OCI-LY7 (cell line): Measurements from ENCODE around the gene EIF4A2. TPM values are rescaled to one million over a fixed set of nuclear protein-coding genes. Genes with fewer than 3 reads are reported as not detected.

ENCODE experiments used
- BruUV-seq: library from RNA; stranded (reverse); fragments of 400-500 nt; replicated peaks from 2 replicates; lab custom pipeline; 2021; lab: Mats Ljungman, UMichigan
- CTCF ChIA-PET: fragments of 300-600 bp; sonication (Branson Sonifier 250); formaldehyde crosslinking; loops from one replicate; lab custom pipeline; 2022; ENCODE audit warnings: antibody characterized with exemption; ENCODE audit not compliant: unreplicated experiment; lab: Charles Lee
- POLR2A ChIA-PET: fragments of 300-600 bp; sonication (Branson Sonifier 250); formaldehyde crosslinking; loops from one replicate; lab custom pipeline; 2022; ENCODE audit warnings: antibody characterized with exemption; lab: Charles Lee
- DNase-seq: peaks from one replicate; pipeline ENCODE4 v3.0.0-alpha.2; 2015; ENCODE audit warnings: low spot score
- H2AFZ ChIP-seq: fragments of 200-600 bp; sonication (generic), shearing (Covaris generic); 2 replicates; pipeline ENCODE4 v1.6.1; 2014; ENCODE audit warnings: mild to moderate bottlenecking, antibody characterized with exemption, low read length, moderate library complexity
- H3K27ac ChIP-seq: fragments of 200-600 bp; sonication (generic); 2 replicates; pipeline ENCODE4 v1.5.1; 2014; ENCODE audit warnings: mixed run types, low read depth, mild to moderate bottlenecking, moderate library complexity, low read length, inconsistent platforms; ENCODE audit not compliant: poor library complexity, severe bottlenecking
- H3K36me3 ChIP-seq: fragments of 200-600 bp; sonication (generic); 2 replicates; pipeline ENCODE4 v1.6.1; 2014; ENCODE audit warnings: mild to moderate bottlenecking, antibody characterized with exemption, low read length, moderate library complexity, mixed read lengths; ENCODE audit not compliant: insufficient read depth
- H3K4me1 ChIP-seq: fragments of 200-600 bp; sonication (generic); 2 replicates; pipeline ENCODE4 v1.5.1; 2014; ENCODE audit warnings: mild to moderate bottlenecking, low read length; ENCODE audit not compliant: insufficient read depth, poor library complexity, severe bottlenecking
- H3K4me2 ChIP-seq: fragments of 200-600 bp; sonication (generic); 2 replicates; pipeline ENCODE4 v1.6.1; 2014; ENCODE audit warnings: mild to moderate bottlenecking, low read length
- H3K4me3 ChIP-seq: fragments of 200-600 bp; sonication (generic); 2 replicates; pipeline ENCODE4 v1.5.1; 2014; ENCODE audit warnings: mild to moderate bottlenecking, low read depth, low read length; ENCODE audit not compliant: poor library complexity, severe bottlenecking
- H3K79me2 ChIP-seq: fragments of 200-600 bp; sonication (generic); 2 replicates; pipeline ENCODE4 v1.6.1; 2016; ENCODE audit warnings: low read depth, mild to moderate bottlenecking, low read length, moderate library complexity, mixed read lengths; ENCODE audit not compliant: insufficient read depth
- H3K9me2 ChIP-seq: fragments of 200-600 bp; sonication (generic); 2 replicates; pipeline ENCODE4 v1.6.1; 2016; ENCODE audit warnings: mild to moderate bottlenecking, low read length, mixed read lengths; ENCODE audit not compliant: insufficient read depth
- H3K9me3 ChIP-seq: fragments of 200-600 bp; sonication (generic); 2 replicates; pipeline ENCODE4 v1.6.1; 2014; ENCODE audit warnings: mild to moderate bottlenecking, mixed run types, low read length, mixed read lengths
- H4K20me1 ChIP-seq: fragments of 200-600 bp; sonication (generic); 2 replicates; pipeline ENCODE4 v1.6.1; 2014; ENCODE audit warnings: mild to moderate bottlenecking, antibody characterized with exemption, low read length, moderate library complexity, mixed read lengths; ENCODE audit not compliant: insufficient read depth
- EZH2phosphoT487 ChIP-seq: fragments of 200-600 bp; sonication (generic); IDR thresholded peaks from 2 replicates; pipeline ENCODE4 v1.6.1; 2018; ENCODE audit warnings: low read depth, borderline replicate concordance, mild to moderate bottlenecking, mixed run types, antibody characterized with exemption, low read length, moderate library complexity, mixed read lengths
- intact Hi-C: fragments of 100-400 bp; cut with micrococcal nuclease; formaldehyde crosslinking; loops from one replicate; pipeline ENCODE4 v1.10.0; 2022; ENCODE audit not compliant: unreplicated experiment
- total RNA-seq, 2 experiments: library from RNA; depleted of rRNA in 1 of 2; stranded (reverse); fragments of >200 nt in 1 of 2; shearing (Covaris generic) in 1 of 2; gene quantifications; 2 replicates each; pipeline ENCODE4 v1.2.3, GENCODE V29; 2014 to 2022
- TF ChIP-seq, protein P1 (sequence below): fragments of 200-600 bp; sonication (generic); conservative IDR thresholded peaks from 2 replicates; pipeline ENCODE4 v1.5.1; 2014; ENCODE audit warnings: mild to moderate bottlenecking, antibody characterized with exemption, low read length, moderate library complexity, mixed read lengths

The EIF4A2 gene
- total RNA-seq, 2 experiments from 2014 or later = 437 to 506 TPM

DNA sequence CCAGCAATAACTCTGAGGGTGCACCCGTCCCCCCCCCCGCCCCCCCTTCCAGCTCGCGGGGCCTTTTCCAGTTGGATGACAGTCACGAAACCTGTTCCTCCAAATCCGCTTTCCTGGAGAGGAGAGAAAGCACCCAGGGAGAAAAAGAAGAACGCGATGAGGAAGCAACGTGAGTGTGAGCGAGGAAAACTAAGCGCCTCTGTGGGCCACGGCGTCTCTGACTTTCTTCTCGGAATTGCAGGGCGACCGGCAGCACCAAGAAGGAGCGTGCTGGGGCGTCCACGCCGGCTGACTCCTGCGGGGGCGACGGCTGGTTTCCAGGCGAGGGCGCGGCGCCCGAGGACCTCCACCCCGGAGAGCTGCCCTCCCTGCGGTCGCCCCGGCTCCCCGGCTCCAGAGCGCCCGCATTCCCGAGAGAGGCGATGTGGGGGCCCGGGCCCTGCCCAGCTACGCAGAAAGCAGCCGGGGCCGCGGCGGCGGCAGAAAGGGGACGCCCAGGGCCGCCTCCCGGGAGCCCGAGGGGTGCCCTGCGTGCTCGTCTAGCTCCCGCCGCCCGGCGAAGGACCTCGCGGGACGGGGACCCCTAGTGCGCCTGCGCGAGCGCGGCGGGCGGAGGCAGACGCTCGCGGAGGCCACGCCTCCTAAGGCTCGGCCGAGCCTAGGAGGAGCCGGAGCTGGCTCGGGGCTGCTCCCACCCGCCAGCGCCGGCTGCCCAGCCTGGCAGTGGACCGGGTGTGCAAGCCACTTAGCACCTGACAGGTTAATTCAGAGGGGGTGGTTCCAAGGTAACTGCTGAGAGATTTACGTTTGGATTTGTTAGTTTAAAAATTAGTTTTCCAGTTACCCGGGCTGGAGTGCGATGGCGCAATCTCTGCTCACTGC, 43.8 kb downstream of the EIF4A2 start:
- H4K20me1 ChIP-seq = no peaks in the 10 kb centered on the region
- ChIA-PET CTCF (interaction anchor here (0.5 kb wide), 1 partner anchor 940 kb away, joined by 4 read pairs; no protein-coding TSS in a partner anchor), POLR2A (interaction anchor here (0.6 to 1.8 kb wide), 9 partner anchors 8 to 577 kb away, joined by 3 to 7 read pairs (median 4); partner anchors contain the start of genes EIF4A2 and RFC4)
- H3K36me3 ChIP-seq = no peaks in the 10 kb centered on the region
- intact Hi-C loops = no loop called here
- no peaks in the 10 kb centered on the region for H3K9me3 ChIP-seq
- BruUV-seq = no TSS peak
- H3K4me2 ChIP-seq = peak overlapping the region; percentile 100
- H3K9me2 ChIP-seq = no peaks in the 10 kb centered on the region
- no peaks in the 10 kb centered on the region for H3K79me2 ChIP-seq
- H3K4me1 ChIP-seq = peaks cover 20% of the 10 kb centered on the region
- peak; percentile 93 for DNase-seq
- peak overlapping the region; percentile 97 for H2AFZ ChIP-seq
- no peak overlapping the region for H3K27ac ChIP-seq
- H3K4me3 ChIP-seq = peak overlapping the region; percentile 80
- no peak for TF ChIP-seq EZH2phosphoT487
- TF ChIP-seq, protein P1, sequence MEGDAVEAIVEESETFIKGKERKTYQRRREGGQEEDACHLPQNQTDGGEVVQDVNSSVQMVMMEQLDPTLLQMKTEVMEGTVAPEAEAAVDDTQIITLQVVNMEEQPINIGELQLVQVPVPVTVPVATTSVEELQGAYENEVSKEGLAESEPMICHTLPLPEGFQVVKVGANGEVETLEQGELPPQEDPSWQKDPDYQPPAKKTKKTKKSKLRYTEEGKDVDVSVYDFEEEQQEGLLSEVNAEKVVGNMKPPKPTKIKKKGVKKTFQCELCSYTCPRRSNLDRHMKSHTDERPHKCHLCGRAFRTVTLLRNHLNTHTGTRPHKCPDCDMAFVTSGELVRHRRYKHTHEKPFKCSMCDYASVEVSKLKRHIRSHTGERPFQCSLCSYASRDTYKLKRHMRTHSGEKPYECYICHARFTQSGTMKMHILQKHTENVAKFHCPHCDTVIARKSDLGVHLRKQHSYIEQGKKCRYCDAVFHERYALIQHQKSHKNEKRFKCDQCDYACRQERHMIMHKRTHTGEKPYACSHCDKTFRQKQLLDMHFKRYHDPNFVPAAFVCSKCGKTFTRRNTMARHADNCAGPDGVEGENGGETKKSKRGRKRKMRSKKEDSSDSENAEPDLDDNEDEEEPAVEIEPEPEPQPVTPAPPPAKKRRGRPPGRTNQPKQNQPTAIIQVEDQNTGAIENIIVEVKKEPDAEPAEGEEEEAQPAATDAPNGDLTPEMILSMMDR = no peak

DNA sequence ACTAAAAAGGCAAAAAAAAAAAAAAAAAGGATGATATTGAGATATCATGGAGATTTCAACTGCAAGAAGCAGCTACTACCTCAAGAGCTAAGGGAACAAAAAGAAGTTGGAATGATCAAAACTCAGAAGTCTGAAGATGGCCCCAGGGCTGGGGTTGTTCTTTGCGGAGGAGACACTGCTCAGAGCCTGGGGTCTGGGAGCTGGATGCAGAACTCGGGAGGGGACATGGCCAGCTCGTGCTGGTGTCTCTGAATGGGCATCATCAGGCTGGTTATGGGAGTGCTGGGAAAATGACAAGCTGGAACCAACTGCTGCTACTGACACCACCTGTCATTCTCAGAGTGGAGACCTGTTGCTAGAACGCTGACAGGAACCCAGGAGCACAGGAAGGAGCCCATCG, 45.0 kb downstream of the EIF4A2 start:
- BruUV-seq = no TSS peak
- intact Hi-C loops = no loop called here

More for the DNA sequence above, 45.0 kb downstream of the EIF4A2 start:
- Histone ChIP-seq H3K36me3 (no peaks in the 10 kb centered on the region), H3K79me2 (no peaks in the 10 kb centered on the region), H2AFZ (no peak overlapping the region), H3K9me2 (no peaks in the 10 kb centered on the region), H3K4me1 (peaks cover 20% of the 10 kb centered on the region), H3K9me3 (no peaks in the 10 kb centered on the region), H3K4me3 (no peak overlapping the region), H3K27ac (no peak overlapping the region), H3K4me2 (no peak overlapping the region), H4K20me1 (no peaks in the 10 kb centered on the region)
- no peak for DNase-seq
- ChIA-PET POLR2A (interaction anchor here (0.6 to 1.8 kb wide), 5 partner anchors 10 to 851 kb away, joined by 3 to 6 read pairs (median 5); partner anchors contain the start of genes EIF4A2 and RFC4), CTCF (no interaction called here)
- no peak for TF ChIP-seq EZH2phosphoT487
- TF ChIP-seq, protein P1 = no peak
